Epithelial cell of proximal tubule (primary cell): ENCODE results near the gene RAF1. TPM values are rescaled to one million over a fixed set of nuclear protein-coding genes. Genes with fewer than 3 reads are reported as not detected.
"Not testable (repeated sequence)": the region's sequence is repeated elsewhere in the genome, so short reads cannot be mapped to it uniquely, and the experiment has no call there.

Source experiments
- DNase-seq: peaks from one replicate; pipeline ENCODE4 v3.0.0-alpha.2; 2011; ENCODE audit warnings: low read depth
- H3K4me3 ChIP-seq: 2 replicates; pipeline ENCODE4 v1.5.1; 2011; ENCODE audit warnings: low read depth, mild to moderate bottlenecking, low read length
- total RNA-seq: library from RNA; depleted of rRNA; stranded (reverse); fragments of >200 nt; gene quantifications from 2 replicates; pipeline ENCODE4 v1.2.3, GENCODE V29; 2015
- TF ChIP-seq, protein P1 (sequence below): conservative IDR thresholded peaks from 2 replicates; pipeline ENCODE4 v1.5.1; 2012; ENCODE audit warnings: low read depth, mild to moderate bottlenecking, low read length

Gene RAF1
- total RNA-seq, 1 donor from 2014 or later: 63.4 TPM

DNA sequence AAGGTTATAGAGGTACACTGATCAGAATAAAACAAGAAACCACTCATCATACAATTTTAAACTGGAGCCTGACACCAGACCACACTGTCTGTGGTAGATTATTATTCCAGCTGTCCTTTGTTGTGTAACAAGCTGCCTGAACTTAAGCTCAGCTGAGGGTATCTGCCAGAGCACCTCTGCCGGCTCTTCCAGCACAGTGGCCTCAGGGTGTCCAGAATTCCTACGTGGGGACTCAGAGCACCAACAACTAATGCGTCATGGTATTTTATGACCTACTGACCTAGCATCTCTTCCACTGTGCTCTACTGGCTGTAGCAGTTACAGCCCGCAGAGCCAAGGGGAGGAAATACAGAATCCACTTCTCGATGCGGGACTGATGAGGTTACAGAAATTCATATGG, 15.6 kb upstream of the RAF1 start:
- TF ChIP-seq, protein P1, sequence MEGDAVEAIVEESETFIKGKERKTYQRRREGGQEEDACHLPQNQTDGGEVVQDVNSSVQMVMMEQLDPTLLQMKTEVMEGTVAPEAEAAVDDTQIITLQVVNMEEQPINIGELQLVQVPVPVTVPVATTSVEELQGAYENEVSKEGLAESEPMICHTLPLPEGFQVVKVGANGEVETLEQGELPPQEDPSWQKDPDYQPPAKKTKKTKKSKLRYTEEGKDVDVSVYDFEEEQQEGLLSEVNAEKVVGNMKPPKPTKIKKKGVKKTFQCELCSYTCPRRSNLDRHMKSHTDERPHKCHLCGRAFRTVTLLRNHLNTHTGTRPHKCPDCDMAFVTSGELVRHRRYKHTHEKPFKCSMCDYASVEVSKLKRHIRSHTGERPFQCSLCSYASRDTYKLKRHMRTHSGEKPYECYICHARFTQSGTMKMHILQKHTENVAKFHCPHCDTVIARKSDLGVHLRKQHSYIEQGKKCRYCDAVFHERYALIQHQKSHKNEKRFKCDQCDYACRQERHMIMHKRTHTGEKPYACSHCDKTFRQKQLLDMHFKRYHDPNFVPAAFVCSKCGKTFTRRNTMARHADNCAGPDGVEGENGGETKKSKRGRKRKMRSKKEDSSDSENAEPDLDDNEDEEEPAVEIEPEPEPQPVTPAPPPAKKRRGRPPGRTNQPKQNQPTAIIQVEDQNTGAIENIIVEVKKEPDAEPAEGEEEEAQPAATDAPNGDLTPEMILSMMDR: no peak
- H3K4me3 ChIP-seq: no peak overlapping the region
- no peak for DNase-seq

DNA sequence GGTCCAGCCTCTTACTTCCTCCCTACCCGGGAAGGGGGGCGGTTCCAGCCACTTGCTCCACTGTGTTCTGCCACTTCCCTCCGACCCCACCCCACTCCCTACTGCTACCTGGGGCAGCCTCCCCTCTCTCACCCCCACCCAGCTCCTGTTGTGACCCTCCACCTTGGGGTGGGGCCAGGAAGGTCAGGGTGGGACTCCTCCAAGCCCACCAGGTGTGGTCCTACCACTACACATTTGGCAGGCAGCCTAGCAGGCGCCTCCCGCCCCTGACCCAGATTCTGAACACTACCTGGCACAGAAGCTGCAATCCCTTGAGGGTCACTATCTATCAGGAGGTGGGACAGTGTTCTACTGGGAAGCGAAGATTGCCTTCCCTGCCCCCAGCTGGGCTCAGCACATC, 13.7 kb upstream of the RAF1 start:
- no peak overlapping the region for H3K4me3 ChIP-seq
- TF ChIP-seq, protein P1: no peak
- DNase-seq: no peak

DNA sequence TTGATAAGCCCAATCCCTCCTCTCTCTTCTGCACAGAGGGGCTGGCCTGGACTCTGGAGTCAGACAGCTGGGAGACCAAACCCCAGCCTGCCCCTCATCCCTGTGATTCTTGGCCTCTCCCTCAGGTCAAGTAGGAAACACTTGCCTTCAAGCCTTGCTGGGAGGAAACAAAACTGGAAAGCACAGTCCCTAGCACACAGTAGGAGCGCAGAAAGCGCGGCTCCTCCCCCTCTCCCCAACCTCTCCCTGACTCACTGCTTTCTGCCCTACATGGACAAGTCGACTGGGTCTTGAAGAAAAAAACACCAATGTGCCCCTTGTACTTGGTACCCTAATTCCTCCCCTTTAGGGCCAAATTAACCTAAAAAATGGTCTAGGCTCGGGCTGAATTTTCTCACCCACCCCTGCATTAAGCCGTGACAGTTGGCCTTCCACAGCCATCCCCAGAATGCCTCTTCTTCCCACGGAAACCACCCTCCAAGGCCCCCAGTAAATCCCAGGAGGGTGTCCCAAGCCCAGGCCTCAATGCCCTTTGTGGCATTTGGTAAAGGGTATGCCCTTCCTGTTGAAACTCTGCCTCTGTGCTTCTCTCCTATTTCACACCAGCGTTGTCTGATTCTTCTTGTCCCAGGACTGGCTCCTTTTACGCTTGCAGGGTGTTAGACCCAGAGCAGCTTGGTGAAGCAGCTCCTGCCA, 11.3 kb upstream of the RAF1 start:
- H3K4me3 ChIP-seq: no peak overlapping the region
- no peak for DNase-seq
- TF ChIP-seq, protein P1: no peak

DNA sequence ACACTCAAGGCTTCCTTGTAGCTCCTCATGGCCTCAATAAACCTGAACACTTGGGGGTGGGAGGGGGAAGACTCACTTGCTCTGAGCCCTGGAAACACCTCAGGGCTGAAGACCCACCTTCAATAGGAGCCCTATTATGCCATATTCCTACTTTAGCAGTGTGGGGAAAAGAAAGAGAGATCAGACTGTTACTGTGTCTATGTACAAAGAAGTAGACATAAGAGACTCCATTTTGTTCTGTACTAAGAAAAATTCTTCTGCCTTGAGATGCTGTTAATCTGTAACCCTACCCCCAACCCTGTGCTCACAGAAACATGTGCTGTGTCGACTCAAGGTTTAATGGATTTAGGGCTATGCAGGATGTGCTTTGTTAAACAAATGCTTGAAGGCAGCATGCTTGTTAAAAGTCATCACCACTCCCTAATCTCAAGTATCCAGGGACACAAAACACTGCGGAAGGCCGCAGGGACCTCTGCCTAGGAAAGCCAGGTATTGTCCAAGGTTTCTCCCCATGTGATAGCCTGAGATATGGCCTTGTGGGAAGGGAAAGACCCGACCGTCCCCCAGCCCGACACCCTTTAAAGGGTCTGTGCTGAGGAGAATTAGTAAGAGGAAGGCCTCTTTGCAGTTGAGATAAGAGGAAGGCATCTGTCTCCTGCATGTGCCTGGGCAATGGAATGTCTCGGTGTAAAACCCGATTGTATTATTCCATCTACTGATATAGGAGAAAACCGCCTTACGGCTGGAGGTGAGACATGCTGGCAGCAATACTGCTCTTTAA, 10.2 kb upstream of the RAF1 start:
- H3K4me3 ChIP-seq, DNase-seq: not testable (repeated sequence)

DNA sequence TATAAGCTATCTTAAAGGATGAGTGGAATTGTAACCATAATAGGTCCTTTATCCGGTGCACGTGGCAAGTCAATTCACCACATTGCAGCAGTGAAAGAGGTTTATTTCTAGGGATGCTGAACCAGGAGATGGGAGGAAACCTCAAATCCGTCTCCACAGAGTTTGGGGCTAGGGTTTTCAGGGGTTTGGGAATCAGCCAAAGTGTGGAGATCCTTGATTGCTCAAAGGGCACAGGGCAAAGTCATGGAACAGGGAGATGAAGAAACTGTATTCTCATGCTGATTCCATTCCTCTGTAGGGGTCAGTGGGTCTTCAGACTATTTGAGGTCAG, 7.2 kb upstream of the RAF1 start:
- H3K4me3 ChIP-seq: no peak overlapping the region
- no peak for DNase-seq
- TF ChIP-seq, protein P1: no peak

DNA sequence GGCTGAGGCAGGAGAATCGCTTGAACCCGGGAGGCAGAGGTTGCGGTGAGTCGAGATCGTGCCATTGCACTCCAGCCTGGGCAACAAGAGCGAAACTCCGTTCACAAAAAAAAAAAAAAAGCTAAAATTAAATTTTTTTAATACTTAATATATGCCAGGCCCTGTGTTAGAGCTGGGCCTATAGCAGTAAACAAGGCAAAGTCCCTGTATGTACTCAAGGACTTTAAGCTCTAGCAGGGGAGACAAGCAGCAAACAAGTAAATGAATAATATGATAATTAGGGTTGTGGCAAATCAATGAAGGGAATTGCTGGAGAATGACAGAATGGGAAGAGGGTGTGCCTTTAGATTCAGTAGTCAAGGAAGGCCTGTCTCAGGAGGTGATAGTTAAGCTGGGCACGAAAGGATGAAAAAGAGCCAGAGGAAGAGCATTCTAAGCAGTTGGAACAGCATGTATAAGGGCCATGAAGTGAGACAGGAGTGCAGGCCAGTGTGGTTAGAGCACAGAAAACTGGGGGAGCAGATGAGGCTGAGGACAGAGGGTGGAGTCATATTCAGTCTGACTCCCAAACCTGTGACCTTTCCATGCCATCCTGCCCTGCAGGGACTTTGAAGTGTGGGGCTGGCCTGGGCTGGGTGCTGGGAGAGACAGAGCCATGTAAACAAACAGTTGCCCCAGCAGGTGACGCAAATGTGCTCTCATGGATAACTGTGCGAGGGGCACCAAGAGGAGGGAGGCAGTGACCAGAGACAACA, 6.6 kb upstream of the RAF1 start:
- DNase-seq: no peak
- H3K4me3 ChIP-seq: no peak overlapping the region
- TF ChIP-seq, protein P1: no peak

DNA sequence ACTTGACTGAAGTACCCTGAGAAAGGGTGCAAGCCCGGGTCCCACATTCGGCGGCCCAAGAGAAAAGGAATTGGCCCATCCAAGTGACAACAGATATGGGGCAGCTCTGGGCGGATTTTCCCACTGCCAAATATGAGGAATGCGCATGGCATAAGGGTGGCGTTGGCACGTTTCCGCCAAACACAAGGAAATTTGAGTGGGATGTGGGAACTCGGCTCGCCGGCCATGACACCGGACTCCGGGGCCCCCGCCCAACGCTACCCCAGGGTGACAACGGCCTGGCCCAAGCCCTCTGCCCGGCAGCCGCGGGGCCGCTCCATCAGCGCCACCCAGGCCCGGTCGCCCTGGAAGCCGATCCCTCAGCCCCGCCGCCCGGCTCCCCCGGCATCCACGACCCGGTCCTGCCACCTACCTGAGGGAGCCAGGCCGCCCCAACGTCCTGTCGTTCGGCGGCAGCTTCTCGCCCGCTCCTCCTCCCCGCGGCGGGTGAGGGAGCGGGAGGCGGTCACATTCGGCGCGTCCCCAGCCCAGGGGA, 449 bp downstream of the RAF1 start:
- no peak for DNase-seq
- H3K4me3 ChIP-seq: peak overlapping the region; percentile 98
- TF ChIP-seq, protein P1: no peak
